GM19351 (cell line): ENCODE results near the gene PTPRM.
A peak's percentile ranks its signal among the peaks of the same experiment; 100 is the strongest.
"Not testable (repeated sequence)": the region's sequence is repeated elsewhere in the genome, so short reads cannot be mapped to it uniquely, and the experiment has no call there.

Experiments
- ATAC-seq: cut with Tn5 transposase; IDR thresholded peaks from one replicate; pipeline ENCODE4 v1.9.1; 2021; ENCODE audit warnings: mild to moderate bottlenecking, moderate library complexity; ENCODE audit not compliant: unreplicated experiment

The PTPRM gene

GRCh38 chr18:7924616-7925015, 357.5 kb downstream of the PTPRM start:
- ATAC-seq: no peak

DNA sequence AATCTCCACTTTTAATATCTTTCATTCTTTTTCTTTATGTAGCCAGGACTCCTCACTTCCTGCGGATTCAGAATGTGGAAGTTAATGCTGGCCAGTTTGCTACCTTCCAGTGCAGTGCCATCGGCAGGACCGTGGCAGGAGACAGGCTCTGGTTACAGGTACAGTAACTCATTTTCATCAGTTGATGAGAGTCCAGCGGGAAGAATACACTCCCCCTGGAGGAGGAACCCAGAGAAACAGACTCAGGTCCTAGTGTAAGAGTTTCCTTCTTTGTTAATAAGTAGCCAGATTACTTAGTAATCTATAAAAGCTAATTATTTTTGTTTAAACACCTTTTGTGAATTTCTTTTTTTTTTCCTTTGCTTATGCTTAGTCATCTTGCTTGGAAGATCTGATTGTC, 359.4 kb downstream of the PTPRM start:
- no peak for ATAC-seq

DNA sequence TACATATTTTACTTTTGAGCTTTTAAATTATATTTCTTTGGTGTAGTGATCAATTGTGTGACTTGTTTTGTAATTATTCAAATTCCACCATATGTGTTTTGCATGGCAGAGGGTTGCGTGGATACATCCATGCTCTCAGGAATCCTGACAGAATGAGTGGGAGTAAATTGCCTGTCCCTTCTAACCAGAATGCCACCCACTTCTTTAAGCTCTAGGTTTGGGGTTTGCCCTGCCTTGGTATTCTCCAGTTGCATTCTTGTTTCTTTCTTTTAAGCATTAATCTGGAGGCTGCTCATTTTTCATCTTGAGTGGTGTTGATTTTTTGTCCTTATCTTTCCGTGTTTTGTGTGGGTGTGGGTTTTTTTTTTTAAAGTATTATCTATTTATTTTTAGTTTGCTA, 360.0 kb downstream of the PTPRM start:
- no peak for ATAC-seq

GRCh38 chr18:7931763-7932162, 364.6 kb downstream of the PTPRM start:
- ATAC-seq: no peak

GRCh38 chr18:7937268-7937667, 370.2 kb downstream of the PTPRM start:
- ATAC-seq: no peak

DNA sequence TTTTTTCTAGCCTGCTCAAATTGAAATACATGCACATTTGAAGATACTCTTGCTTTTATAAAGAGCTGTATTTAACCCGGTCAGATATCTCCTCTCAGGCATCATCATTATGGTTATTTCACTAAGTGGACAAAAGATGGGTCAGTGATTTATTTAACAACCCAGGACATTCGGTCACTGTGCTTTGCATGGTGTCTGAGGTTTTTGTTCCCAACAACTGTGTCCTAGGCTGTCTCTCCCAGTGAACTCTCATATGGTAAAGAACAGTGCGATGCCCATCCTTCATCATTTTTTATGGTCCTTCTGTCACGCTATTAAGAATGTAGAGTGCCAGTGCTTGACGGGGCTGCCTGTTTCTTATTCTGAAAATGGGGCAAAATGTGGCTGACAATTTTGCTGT, 372.4 kb downstream of the PTPRM start:
- no peak for ATAC-seq

DNA sequence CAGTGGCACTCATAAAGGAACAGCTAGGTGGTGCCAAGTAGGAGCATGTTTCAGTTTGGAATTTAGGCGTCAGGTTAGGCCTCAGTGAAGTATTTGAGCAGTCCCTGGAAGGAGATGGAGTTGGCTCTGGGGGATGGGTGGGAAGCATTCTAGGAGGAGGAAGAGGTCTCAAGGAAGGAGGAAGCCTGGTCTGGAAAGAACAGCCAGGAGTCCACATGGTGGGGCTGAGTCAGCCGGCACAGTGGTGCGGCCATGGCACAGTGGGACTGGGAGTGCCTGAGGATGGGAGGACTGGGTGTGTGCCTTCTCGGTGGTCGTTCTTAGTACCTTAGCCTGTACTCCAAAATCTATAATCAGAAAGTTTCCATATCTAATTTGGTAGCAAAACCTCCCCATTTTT, 373.3 kb downstream of the PTPRM start:
- no peak for ATAC-seq

DNA sequence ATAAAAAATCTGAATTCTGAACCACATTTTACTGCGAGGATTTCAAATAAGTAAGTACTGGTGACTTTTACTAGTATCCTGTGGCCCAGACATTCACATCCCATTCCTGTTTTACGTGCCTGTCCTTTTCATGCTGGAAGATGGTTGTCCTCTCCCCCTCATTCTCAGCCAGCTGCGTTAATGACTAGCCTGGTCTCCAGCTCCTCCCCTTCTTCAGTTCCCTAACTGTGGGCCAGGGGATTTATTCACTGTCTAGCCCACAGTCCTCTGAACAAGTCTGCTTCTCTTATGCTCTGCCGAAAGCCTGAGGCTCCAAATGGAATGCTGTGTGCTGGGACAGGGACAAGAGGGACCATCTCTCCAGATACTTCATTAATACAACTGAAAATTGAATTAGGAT, 373.9 kb downstream of the PTPRM start:
- ATAC-seq: no peak

DNA sequence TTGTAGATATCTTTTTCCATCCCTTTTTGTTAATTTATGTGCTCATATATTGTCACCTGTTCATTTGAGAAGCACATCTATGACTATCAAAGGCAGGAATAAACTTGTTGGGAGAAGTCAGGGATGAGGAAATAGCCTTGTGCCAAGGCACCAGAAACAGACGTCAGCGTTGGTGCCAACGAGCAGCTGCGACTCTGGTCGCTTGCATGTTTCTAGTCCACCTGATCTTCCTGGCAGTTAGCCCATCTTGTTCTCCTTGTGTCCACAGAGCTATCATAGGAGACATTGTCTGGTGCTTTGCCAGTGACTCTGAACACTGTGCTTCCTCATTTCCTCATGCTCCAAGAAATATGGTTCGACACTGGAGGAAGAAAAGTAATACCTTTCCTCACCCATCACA, 374.4 kb downstream of the PTPRM start:
- no peak for ATAC-seq

GRCh38 chr18:7945882-7946281, 378.8 kb downstream of the PTPRM start:
- ATAC-seq: no peak

DNA sequence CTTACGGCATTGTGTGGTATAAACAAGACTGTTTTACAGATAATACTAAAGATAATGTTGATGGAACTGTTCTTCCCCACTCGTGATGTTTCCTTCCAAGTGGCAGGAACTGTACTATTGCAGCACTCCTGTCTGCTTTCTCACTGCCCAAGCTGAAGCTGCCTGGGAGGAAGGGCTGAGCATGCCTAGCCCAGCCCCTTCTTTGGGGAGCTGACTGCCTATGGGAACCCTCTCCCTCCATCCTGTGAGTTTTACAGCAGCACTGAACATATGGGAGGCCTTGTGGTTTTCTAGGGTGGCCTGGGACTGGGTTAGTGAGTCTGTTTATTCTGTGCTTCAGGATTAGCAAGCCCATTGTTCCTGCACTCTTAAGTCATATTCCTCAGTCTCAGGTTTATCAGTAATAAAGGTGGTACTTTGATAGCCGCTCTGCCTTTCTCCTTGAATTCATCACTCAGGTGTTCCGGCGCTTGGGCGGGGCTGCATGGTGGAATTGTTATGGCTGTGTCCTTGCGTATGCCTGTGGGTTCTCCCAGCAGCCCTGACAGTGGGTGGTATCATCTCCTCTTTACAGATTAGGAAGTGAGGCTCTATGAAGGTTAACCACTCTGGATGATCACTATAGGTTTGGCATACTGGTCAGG, 379.7 kb downstream of the PTPRM start:
- no peak for ATAC-seq

GRCh38 chr18:7950380-7951136, 383.4 kb downstream of the PTPRM start:
- ATAC-seq: no peak

GRCh38 chr18:7953095-7953958, 386.2 kb downstream of the PTPRM start:
- ATAC-seq: peak; percentile 91

DNA sequence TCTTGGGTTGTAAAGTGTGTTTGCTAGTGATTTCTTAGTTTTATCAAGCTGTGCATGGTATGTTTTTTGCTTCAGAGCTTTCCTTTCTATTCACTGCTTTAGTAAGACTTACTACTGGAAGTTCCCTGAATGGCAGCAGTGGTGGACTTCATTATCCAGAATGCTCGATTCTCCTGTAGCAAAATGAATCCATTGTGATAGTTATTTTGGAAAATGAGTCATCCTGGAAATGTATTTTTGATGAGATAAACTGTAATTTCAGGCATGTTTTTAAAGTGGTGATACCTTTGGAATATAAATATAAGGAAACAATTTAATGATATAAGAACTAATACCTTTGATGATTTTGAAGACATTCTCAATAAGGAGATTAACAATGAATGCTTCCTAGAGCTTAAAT, 387.1 kb downstream of the PTPRM start:
- ATAC-seq: no peak

- ATAC-seq: no peak
Observed at GRCh38 chr18:7955175-7955574, 388.1 kb downstream of the PTPRM start.

DNA sequence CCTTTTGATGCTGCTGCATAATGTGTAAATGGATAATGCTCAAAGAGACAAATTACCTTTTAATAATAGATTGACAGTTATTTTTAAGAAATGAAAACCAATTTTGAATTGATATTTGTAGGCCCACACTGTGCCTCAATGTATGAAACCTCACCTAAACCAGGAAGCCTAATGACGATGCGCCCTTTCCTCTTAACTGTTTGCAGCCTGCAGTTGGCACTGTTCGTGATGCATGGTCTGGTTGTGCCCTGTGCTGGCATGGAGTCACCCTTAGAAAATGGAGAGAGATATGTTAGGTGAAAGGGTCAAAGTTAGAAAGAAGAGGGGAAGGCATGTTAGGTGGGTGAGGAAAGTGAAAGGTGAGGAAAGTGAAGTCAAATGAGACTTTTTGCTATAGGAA, 390.2 kb downstream of the PTPRM start:
- ATAC-seq: no peak

- no peak for ATAC-seq
Observed at GRCh38 chr18:7958081-7958896, 391.2 kb downstream of the PTPRM start.

DNA sequence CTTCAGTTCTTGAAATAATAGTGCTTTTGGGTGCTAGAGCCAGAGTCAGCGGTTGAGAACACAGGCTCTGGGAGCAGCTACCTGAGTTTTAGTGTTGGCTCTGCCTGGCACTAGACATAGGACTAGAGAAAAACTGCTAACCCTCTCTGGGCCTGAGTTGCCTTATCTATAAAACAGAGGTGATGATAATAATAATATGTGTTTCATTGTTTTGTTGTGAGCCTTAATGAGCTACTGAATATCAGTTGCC, 391.7 kb downstream of the PTPRM start:
- no peak for ATAC-seq

DNA sequence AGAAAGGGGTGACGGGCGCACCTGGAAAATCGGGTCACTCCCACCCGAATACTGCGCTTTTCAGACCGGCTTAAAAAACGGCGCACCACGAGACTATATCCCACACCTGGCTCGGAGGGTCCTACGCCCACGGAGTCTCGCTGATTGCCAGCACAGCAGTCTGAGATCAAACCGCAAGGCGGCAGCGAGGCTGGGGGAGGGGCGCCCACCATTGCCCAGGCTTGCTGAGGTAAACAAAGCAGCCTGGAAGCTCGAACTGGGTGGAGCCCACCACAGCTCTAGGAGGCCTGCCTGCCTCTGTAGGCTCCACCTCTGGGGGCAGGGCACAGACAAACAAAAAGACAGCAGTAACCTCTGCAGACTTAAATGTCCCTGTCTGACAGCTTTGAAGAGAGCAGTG, 399.6 kb downstream of the PTPRM start:
- ATAC-seq: not testable (repeated sequence)

DNA sequence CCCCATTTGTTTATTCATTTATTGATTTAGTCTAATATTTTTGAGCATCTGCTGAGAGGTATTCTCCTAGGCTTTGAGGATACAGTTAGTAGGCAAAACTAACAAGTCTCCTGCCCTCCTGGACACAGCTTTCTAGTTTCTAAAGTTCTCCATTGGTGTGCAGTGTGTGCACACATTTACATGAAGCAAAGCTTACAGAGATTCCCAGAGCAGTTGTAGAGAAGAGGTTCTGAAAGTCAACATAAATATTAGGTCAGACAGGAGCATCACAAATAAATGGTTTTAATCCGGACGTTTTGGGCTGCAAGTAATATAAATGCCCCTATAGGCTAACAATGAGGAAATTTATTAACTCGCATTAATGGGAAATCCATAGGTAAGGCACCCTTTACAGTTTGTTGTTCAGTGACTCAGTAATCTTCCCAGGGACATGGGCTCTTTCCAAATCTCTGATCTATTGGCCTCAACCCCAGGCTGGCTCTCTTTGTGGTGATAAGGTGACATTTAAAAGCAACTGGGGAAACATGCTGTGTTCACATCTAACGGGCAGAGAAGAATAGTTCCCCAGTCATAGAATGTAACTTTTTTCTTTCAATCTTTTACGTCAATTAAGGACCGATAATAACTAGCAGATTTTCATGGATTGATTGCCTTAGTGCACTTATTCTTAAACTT, 407.2 kb downstream of the PTPRM start:
- no peak for ATAC-seq

- no peak for ATAC-seq
Observed at GRCh38 chr18:7977897-7978296, 410.8 kb downstream of the PTPRM start.
